Medulla oblongata (tissue), 1 donor: ENCODE data around the gene RAPGEF6.
"Not testable (repeated sequence)": the region's sequence is repeated elsewhere in the genome, so short reads cannot be mapped to it uniquely, and the experiment has no call there.

Source experiments
- DNase-seq: peaks from one replicate; pipeline ENCODE4 v3.0.0-alpha.2; 2015; ENCODE audit errors: extremely low spot score

Gene RAPGEF6, protein sequence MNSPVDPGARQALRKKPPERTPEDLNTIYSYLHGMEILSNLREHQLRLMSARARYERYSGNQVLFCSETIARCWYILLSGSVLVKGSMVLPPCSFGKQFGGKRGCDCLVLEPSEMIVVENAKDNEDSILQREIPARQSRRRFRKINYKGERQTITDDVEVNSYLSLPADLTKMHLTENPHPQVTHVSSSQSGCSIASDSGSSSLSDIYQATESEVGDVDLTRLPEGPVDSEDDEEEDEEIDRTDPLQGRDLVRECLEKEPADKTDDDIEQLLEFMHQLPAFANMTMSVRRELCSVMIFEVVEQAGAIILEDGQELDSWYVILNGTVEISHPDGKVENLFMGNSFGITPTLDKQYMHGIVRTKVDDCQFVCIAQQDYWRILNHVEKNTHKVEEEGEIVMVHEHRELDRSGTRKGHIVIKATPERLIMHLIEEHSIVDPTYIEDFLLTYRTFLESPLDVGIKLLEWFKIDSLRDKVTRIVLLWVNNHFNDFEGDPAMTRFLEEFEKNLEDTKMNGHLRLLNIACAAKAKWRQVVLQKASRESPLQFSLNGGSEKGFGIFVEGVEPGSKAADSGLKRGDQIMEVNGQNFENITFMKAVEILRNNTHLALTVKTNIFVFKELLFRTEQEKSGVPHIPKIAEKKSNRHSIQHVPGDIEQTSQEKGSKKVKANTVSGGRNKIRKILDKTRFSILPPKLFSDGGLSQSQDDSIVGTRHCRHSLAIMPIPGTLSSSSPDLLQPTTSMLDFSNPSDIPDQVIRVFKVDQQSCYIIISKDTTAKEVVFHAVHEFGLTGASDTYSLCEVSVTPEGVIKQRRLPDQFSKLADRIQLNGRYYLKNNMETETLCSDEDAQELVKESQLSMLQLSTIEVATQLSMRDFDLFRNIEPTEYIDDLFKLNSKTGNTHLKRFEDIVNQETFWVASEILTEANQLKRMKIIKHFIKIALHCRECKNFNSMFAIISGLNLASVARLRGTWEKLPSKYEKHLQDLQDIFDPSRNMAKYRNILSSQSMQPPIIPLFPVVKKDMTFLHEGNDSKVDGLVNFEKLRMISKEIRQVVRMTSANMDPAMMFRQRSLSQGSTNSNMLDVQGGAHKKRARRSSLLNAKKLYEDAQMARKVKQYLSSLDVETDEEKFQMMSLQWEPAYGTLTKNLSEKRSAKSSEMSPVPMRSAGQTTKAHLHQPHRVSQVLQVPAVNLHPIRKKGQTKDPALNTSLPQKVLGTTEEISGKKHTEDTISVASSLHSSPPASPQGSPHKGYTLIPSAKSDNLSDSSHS (N-terminal part only)

DNA sequence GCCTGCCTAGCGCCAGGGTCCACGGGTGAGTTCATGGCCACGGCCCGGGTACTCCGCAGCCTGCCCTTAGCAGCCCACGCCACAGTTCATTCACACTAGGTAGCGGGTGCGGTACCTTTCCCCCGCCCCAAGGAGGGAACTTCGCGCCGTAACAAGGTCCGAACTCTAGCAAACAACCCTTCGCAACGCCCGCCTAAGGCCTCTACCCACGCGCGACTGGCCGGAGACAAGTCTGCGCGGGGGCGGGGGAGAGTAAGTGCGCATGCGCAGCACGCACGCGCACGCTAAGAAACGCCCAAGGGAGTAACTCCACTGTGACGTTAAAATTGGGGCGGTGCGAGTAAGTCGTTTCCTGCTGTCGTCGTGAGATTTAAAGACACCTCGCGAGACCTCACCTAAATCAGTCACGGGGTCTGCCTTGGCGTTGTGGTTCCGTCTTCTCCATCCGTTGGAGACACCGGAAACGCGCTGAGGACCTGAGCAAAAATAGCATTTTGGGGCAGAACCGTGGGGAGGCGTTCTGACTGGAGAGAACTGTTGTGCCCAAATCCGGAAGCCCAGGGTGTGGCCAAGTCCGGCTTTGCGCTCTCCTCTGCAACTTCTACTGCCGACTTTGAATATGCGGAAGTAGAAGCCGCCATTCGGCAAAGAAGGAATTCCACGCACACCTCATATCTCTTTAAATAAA lies at the start of gene RAPGEF6:
Gene RAPGEF6 (minus strand): TSS at position 234 of the 688 bp plus-strand sequence. CDS start 199 bp downstream, at position 35.
- peak; percentile 100 for DNase-seq

DNA sequence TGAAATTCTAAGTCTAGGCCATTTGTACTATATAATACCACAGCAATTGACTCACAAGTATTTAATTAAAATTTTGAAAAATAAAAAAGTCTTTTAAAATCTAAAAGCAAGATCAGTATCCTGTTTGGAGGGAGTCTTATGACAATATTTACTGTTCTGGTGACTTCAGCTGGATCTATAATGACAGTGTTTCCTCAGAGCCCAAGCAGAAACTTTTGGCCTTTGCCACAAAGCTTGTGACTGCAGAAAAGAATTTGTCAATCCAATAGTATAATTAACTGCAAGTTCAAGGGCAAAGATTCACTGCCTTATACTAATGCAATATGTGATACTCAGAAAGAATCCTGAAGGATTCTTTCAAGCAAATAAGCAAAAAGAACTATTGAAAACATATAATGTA lies 49.6 kb upstream of the RAPGEF6 start:
- no peak for DNase-seq

DNA sequence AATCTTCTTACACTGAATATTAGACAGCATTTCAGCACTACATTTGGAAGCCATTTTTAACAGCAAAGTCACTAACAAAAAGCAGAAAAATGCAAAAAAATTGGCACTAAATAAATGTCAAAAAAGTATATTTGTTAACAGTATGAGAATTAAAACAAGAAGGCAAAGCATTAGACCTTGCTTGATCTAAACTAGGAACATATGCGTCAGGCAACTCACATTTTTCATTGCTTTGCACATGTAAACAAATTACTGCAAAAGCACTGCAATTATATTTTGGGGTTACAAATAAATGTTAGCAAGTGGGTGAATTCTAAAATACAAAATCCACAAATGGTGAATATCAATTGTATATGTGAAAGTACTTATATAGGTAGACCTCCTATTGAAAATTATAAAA lies 49.0 kb upstream of the RAPGEF6 start:
- DNase-seq = no peak

DNA sequence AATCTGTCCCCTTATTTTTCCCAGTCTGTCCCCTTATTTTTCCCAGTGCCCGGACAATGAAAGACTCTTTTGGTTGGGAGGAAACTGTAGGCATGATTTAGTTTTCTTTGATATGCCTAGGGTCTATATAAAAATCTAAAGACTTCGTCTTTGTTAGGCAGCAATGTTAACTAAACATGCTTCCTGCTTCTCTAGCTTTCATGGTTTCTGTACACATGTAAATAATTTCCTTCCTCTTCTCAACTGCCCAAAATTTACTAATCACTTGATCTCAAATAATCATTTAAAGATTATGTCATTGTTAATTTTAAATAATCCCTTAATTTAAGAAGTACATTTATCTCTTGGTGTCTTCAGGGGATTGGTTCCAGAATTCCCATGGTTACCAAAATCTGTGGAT lies 47.8 kb upstream of the RAPGEF6 start:
- DNase-seq = no peak

DNA sequence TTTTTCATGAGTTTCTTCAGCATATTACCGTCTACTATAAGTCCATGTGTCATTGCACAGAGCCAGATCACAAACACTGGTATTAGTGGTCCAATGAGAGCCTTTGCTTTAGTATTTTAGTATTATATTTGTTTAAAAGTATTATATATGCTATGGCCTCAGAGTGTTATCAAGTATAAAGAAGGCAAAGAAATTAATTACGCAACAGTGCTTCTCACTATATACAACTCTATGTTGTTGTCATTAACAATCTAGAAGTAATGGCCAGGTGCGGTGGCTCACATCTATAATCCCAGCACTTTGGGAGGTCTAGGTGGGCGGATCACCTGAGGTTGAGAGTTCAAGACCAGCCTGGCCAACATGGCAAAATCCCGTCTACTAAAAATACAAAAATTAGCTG lies 47.1 kb upstream of the RAPGEF6 start:
- no peak for DNase-seq

DNA sequence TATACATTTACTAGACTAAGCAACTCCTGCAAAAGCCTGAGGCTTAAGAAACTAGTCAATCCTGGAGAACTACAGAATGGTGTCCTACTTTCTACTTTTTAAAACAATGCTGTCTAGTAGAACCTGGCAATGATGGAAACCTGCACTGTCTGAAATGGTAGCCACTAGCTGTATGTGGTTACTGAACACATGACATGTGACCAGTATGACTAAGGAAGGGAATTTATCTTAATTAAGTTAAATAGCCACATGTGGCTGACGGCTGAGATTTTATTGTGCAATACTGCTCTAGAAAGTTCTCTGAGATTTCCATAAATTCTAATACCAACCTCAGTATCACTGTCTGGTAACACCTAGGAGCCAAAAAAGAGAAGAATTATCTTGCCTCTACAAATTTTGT lies 44.9 kb upstream of the RAPGEF6 start:
- DNase-seq = no peak

DNA sequence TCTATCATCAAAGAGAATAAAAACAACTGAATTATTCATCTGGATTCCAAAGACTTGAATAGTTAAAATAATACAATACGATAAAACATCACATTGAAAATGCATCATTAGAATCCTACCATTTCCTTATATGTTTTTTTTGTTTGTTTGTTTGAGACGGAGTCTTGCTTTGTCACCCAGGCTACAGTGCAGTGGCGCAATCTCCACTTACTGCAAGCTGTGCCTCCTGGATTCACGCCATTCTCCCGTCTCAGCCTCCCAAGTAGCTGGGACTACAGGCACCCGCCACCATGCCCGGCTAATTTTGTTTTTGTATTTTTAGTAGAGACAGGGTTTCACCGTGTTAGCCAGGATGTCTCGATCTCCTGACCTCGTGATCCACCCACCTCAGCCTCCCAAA lies 43.2 kb upstream of the RAPGEF6 start:
- not testable (repeated sequence) for DNase-seq

DNA sequence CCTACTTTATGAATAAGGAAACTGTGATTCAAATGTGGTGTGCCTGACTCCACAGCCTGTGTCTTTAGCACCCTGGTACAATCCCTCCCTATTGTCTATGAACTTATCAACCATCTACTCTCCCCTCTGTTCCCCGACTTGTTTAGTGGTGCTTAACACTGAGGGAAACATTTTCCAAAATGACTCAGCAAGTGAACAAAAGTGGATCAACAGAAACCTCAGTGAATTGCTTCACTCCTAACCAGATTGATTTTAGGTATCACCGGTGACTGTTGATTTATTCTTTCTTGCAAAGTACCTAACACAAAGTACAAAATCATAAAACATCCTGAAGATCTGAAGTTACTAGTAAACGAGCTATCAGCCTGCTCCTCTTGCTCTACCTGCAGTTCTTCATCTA lies 42.1 kb upstream of the RAPGEF6 start:
- no peak for DNase-seq

DNA sequence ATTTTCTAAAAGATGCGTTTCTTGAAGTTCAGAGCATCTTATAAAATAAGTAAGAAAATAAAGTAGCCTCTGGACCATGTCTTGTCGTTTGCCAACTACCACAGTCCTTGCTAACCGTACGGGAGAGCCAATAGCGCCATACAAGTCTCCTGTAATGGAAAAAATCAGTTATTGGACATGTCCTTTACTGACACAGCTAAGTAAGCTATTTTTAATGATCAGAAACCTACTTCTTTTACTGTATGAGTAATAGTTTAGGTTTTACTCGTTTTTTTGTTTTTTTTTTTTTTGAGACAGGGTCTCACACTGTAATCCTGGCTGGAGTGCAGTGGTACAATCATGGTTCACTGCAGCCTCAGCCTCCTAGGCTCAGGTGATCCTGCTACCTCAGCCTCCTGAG lies 37.7 kb upstream of the RAPGEF6 start:
- no peak for DNase-seq

DNA sequence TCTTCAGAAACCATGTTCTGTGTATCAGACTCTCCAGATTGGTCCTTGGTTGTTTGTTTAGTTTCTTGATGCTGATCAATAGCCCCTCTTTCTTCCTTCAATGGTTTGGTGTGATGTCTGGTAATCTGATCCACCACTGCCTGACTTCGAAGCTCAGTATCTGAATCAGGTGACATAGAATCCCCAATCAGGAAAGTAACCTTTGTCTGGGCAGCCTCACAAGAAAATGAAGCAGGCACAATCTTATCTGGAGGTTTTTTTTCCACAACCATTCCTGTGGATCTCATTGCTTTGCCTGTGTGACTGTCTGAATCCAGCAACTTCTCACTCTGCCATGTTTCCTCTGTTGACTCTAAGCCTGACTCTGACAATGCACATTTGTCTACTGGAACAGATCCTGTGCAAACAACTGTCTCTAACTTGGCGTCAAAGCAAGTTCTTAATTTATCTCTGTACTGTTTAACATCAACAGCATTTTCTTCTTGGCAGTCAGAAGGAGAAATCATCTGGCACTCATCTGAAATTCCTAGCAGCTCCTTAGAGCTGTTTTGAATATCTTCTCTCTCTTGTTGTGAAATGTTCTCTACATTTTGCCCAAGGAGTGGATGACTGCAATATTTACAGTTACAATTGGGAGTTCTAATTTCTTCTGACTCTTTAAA lies 37.1 kb upstream of the RAPGEF6 start:
- peak; percentile 85 for DNase-seq

DNA sequence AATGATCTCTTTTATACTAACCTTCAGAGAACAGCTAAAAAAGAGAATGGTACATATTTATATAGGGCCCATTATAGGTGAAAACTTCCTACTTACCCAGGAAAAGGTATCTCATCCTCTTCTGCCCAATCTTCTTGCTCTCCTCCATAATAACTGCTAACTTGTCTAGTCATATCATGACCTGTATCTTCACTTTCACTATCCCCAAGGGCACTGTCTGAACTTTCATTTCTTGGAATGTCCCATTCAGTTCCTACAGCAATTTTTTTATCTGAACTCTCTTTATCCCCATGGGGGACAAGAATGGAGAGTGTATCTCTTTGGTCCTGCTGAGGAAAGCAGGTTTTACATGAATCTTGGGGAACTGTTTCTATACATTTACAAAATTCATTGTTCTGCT lies 36.4 kb upstream of the RAPGEF6 start:
- DNase-seq = peak; percentile 30

DNA sequence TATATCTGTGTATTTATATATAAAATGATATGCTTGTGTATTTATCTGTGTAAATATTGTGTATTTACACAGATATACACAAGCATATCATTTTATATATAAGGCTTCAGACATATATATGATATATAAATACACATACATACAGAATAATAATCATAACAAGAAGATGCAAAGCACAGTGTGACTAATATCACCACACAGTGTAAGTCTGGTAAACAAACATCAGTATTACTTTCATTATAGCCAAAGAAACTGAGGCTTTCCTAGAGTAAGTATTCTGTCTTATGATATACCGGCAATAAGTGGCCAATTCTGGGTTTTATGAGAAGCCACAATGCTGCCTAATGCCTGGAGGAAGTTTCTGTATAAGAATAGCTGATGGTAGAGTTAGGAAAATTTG lies 29.9 kb upstream of the RAPGEF6 start:
- no peak for DNase-seq

DNA sequence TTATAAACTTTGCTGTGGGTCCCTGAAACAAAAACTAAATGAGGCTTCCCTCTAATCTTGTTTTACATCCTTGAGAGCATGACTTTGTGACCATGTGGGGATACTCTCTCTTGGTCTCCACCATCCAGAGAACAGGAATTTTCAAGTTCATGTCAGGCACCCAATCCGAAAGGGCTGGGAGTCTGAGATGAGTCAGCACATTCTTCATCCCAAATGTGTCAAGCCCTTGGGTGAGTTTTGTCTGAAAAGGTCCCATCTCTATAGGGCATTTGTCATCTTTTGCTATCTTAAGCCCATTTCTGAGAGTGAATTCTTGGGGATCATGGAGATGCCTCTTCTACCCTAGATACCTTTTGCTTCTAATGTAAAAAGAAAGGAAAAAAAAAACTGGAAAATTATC lies 26.9 kb upstream of the RAPGEF6 start:
- no peak for DNase-seq

DNA sequence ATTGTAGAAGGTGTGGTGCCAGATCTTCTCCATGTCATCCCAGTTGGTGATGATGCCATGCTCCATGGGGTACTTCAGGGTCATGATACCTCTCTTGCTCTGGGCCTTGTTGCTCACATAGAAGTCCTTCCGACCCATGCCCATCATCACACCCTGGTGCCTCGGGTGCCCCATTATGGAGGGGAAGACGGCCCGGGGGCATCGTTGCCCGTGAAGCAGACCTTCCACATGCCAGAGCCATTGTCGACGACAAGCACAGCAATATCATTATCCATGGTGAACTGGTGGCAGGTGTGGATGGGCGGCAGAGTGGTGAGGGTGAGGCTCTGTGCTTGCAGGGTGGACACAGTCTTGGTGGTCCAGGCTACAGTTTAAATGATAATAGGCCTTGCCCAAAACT lies 24.8 kb upstream of the RAPGEF6 start:
- no peak for DNase-seq

DNA sequence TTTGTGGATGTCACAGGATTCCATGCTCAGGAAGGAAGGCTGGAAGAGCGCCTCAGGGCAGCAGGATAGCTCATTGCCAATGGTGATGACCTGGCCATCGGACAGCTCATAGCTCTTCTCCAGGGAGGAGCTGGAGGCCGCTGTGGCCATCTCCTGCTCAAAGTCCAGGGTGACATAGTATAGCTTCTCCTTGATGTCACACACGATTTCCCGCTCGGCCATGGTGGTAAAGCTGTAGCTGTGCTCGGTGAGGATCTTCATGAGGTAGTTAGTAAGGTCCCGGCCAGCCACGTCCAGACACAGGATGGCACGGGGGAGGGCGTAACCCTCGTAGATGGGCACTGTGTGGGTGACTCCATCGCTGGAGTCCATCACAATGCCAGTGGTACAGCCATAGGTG lies 24.3 kb upstream of the RAPGEF6 start:
- DNase-seq = no peak

DNA sequence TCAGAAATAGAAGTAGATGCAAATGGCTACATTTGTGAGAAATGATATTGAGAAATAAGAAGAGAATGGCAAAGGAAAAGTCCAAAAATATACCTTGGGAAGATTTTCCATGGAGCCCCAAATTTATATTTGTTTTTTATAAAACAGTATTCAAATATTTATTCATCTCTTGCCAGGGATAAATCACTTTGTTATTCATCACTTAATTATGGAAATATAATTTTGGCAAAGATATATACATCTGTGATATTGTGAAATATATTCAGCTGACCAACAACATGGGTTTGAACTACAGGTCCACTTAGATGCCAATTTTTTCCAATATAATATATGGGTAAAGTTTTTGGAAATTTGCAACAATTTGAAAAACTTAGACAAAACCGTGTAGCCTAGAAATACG lies 19.7 kb upstream of the RAPGEF6 start:
- DNase-seq = no peak

DNA sequence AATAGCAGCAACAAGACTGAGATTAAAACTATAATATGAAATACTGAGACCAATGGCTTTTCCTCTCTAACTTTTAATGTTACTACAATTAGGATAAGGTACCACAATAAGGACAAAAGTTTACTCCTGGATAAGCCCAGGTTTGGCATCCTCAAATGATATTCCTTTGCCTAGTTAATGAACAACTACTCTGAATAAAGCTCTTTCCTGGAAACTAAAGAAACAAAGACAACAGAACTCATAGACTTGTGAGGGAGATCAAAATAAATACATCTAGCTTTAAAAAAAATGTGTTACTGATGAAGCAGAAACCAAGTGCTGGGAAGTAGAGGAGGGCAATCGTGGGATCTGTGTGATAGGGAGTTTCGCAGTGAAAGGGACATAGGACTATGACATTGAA lies 19.3 kb upstream of the RAPGEF6 start:
- DNase-seq = no peak

DNA sequence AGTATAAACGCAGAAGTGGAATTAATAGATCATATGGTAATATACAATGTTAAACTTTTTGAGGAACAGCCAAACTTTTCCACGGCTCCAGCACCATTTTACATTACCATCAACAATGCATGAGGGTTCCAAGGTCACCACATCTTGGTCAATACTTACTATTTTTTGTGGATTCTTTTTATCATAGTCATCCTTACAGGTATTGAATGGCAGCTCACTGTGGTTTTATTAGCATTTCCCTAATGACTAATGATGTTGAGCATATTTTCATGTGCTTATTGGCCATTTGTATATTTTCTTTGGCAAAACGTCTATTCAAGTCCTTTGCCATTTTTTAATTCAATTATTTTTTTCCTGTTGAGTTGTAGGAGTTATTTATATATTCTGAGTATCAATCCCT lies 14.1 kb upstream of the RAPGEF6 start:
- no peak for DNase-seq

DNA sequence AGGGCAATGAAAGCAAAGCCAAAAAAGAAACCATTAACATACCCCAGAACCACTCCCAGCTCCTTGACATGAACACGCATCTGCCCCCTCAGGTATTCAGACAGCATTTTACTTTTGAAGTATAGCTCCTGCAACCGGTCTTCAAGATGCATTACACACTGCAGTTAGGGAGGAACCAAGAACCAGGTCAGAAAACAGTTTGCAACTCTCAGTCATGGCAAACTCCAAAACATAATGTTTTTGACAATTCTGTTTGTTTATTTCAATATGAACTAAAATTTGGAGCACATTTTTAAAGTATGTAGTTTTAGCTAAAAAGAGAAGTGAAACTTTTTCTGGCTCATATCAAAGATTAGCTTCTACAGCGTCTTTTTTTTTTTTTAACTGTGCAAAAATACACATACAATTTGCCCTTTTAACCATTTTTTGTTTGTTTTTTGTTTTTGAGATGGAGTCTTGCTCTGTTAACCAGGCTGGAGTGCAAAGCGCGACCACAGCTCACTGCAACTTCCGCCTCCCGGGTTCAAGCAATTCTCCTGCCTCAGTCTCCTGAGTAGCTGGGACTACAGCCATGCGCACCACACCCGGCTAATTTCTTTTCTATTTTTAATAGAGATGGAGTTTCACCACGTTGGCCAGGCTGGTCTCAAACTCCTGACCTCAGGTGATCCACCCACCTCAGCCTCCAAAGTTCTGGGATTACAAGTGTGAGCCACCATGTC lies 12.2 kb upstream of the RAPGEF6 start:
- no peak for DNase-seq

DNA sequence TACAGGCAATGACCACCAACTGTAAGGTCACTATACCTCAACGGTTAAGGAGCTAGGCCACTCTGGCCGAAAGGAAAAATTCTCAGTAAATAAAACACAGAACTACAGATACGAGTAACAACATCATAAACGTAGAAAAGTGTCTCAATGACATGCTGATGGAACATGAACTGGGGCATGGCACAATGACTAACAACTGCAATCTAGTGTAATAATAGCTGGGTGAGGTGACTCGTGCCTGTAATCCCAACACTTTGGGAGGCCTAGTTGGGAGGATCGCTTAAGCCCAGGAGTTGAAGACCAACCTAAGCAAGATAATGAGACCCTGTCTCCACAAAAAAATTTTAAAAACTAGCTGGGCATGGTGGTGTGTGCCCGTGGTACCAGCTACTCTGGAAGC lies 9.8 kb upstream of the RAPGEF6 start:
- DNase-seq = no peak
